IMR-90 (cell line): ENCODE results near the gene NHEJ1. TPM values are rescaled to one million over a fixed set of nuclear protein-coding genes. Genes with fewer than 3 reads are reported as not detected.

ENCODE experiments used
- ATAC-seq: fragments of 200-7000 bp; cut with Tn5 transposase; 2 replicates; pipeline ENCODE4 v1.9.1; 2020; ENCODE audit warnings: low read depth, mild to moderate bottlenecking, moderate library complexity
- BruUV-seq: library from RNA; stranded (reverse); fragments of 400-500 nt; replicated peaks from 2 replicates; lab custom pipeline; 2021; lab: Mats Ljungman, UMichigan
- CTCF ChIA-PET: fragments of 300-600 bp; formaldehyde crosslinking; extraction: SDS; loops from one replicate; lab custom pipeline; 2021; ENCODE audit warnings: antibody characterized with exemption; lab: Yijun Ruan, JAX
- POLR2A ChIA-PET: fragments of 300-600 bp; sonication (Branson Sonifier 250); formaldehyde crosslinking; loops from one replicate; lab custom pipeline; 2022; ENCODE audit warnings: antibody characterized with exemption; ENCODE audit not compliant: unreplicated experiment; lab: Charles Lee
- DNase-seq: peaks from one replicate; pipeline ENCODE4 v3.0.0; 2013
- H2AFZ ChIP-seq: replicated peaks from 2 replicates; pipeline ENCODE3; 2013; ENCODE audit warnings: low read length, mild to moderate bottlenecking; ENCODE audit not compliant: poor library complexity
- H2AK5ac ChIP-seq: 2 replicates; pipeline ENCODE4 v1.6.1; 2013; ENCODE audit warnings: low read depth, low read length, inconsistent platforms
- H2AK9ac ChIP-seq: replicated peaks from 2 replicates; pipeline ENCODE3; 2013; ENCODE audit warnings: mild to moderate bottlenecking, low read depth, low read length, moderate library complexity; ENCODE audit not compliant: poor library complexity
- H2BK120ac ChIP-seq: 2 replicates; pipeline ENCODE4 v1.6.1; 2013; ENCODE audit warnings: low read depth, low read length, inconsistent platforms
- H2BK15ac ChIP-seq: 3 replicates; pipeline ENCODE4 v1.6.1; 2013; ENCODE audit warnings: low read depth, low read length, inconsistent platforms
- H2BK20ac ChIP-seq: 2 replicates; pipeline ENCODE4 v1.6.1; 2013; ENCODE audit warnings: low read depth, mild to moderate bottlenecking, inconsistent platforms, low read length, moderate library complexity
- H2BK5ac ChIP-seq: 2 replicates; pipeline ENCODE4 v1.6.1; 2013; ENCODE audit warnings: mild to moderate bottlenecking, low read depth, low read length, inconsistent platforms; ENCODE audit not compliant: poor library complexity, severe bottlenecking
- H3K14ac ChIP-seq: replicated peaks from 2 replicates; pipeline ENCODE4 v1.6.1; 2013; ENCODE audit warnings: low read depth, low read length, inconsistent platforms
- H3K18ac ChIP-seq: 2 replicates; pipeline ENCODE4 v1.6.1; 2013; ENCODE audit warnings: low read depth, low read length, control low read depth
- H3K23ac ChIP-seq: 2 replicates; pipeline ENCODE4 v1.6.1; 2013; ENCODE audit warnings: low read depth, low read length, inconsistent platforms
- H3K27ac ChIP-seq: 2 replicates; pipeline ENCODE4 v1.5.1; 2013; ENCODE audit warnings: mild to moderate bottlenecking, control low read depth, low read length; ENCODE audit not compliant: insufficient read depth
- H3K27me3 ChIP-seq: 2 replicates; pipeline ENCODE4 v1.6.1; 2013; ENCODE audit warnings: low read length; ENCODE audit not compliant: control insufficient read depth, insufficient read depth
- H3K36me3 ChIP-seq: 2 replicates; pipeline ENCODE4 v1.6.1; 2013; ENCODE audit warnings: low read length, mixed read lengths; ENCODE audit not compliant: control insufficient read depth, insufficient read depth
- H3K4ac ChIP-seq: 2 replicates; pipeline ENCODE4 v1.6.1; 2013; ENCODE audit warnings: low read depth, low read length, inconsistent platforms
- H3K4me1 ChIP-seq: 2 replicates; pipeline ENCODE4 v1.6.1; 2013; ENCODE audit warnings: low read length, mixed read lengths; ENCODE audit not compliant: control insufficient read depth, insufficient read depth
- H3K4me2 ChIP-seq: 2 replicates; pipeline ENCODE4 v1.6.1; 2013; ENCODE audit warnings: low read depth, mild to moderate bottlenecking, control low read depth, low read length, moderate library complexity
- H3K4me3 ChIP-seq: 2 replicates; pipeline ENCODE4 v1.5.1; 2013; ENCODE audit warnings: low read depth, mild to moderate bottlenecking, control low read depth, low read length, moderate library complexity; ENCODE audit not compliant: insufficient read depth
- H3K56ac ChIP-seq: 2 replicates; pipeline ENCODE4 v1.6.1; 2013; ENCODE audit warnings: low read length, inconsistent platforms; ENCODE audit not compliant: insufficient read depth; ENCODE audit errors: extremely low read depth
- H3K79me1 ChIP-seq, 2 experiments: 2 replicates each; pipeline ENCODE4 v1.6.1; 2013; ENCODE audit warnings: low read length in 2 of 2, inconsistent platforms in 1 of 2, low read depth in 1 of 2
- H3K9ac ChIP-seq: 2 replicates; pipeline ENCODE4 v1.6.1; 2013; ENCODE audit warnings: low read depth, low read length, control low read depth
- H3K9me1 ChIP-seq: 2 replicates; pipeline ENCODE4 v1.6.1; 2013; ENCODE audit warnings: low read length, inconsistent platforms; ENCODE audit not compliant: insufficient read depth
- H3K9me3 ChIP-seq: 2 replicates; pipeline ENCODE4 v1.6.1; 2013; ENCODE audit warnings: low read length; ENCODE audit not compliant: control insufficient read depth, insufficient read depth
- H4K20me1 ChIP-seq: 2 replicates; pipeline ENCODE4 v1.6.1; 2013; ENCODE audit warnings: low read length, inconsistent platforms; ENCODE audit not compliant: insufficient read depth
- H4K5ac ChIP-seq: 2 replicates; pipeline ENCODE4 v1.6.1; 2013; ENCODE audit warnings: mild to moderate bottlenecking, low read depth, low read length, control low read depth
- H4K8ac ChIP-seq, 2 experiments: 2 replicates each; pipeline ENCODE4 v1.6.1; 2013; ENCODE audit warnings: low read depth in 2 of 2, low read length in 2 of 2, control low read depth in 1 of 2, inconsistent platforms in 1 of 2
- H4K91ac ChIP-seq: 2 replicates; pipeline ENCODE4 v1.6.1; 2013; ENCODE audit warnings: low read depth, low read length, inconsistent platforms; ENCODE audit not compliant: insufficient read depth
- BHLHE40 ChIP-seq: fragments of 150-350 bp; IDR thresholded peaks from 2 replicates; pipeline ENCODE4 v1.6.1; 2016; ENCODE audit warnings: mild to moderate bottlenecking, low read depth, low read length
- CEBPB ChIP-seq: IDR thresholded peaks from 2 replicates; pipeline ENCODE4 v1.6.1; 2012; ENCODE audit warnings: low read depth, low read length, improper control_type of control experiment
- ELK1 ChIP-seq: fragments of 150-350 bp; IDR thresholded peaks from 2 replicates; pipeline ENCODE4 v1.6.1; 2016; ENCODE audit warnings: low read depth, mild to moderate bottlenecking, low read length, moderate library complexity, borderline replicate concordance
- FOS ChIP-seq: fragments of 150-350 bp; IDR thresholded peaks from 2 replicates; pipeline ENCODE4 v1.6.1; 2016; ENCODE audit warnings: low read depth, low read length
- MAFK ChIP-seq: IDR thresholded peaks from 2 replicates; pipeline ENCODE4 v1.6.1; 2012; ENCODE audit warnings: low read depth, low read length, improper control_type of control experiment
- MAZ ChIP-seq: IDR thresholded peaks from 2 replicates; pipeline ENCODE4 v1.6.1; 2012; ENCODE audit warnings: low read depth, mild to moderate bottlenecking, low read length, improper control_type of control experiment, moderate library complexity, borderline replicate concordance
- POLR2A ChIP-seq: IDR thresholded peaks from 2 replicates; pipeline ENCODE4 v1.6.1; 2012; ENCODE audit warnings: mild to moderate bottlenecking, low read depth, low read length
- RCOR1 ChIP-seq: IDR thresholded peaks from 2 replicates; pipeline ENCODE4 v1.6.1; 2012; ENCODE audit warnings: mild to moderate bottlenecking, low read length, improper control_type of control experiment; ENCODE audit not compliant: insufficient replicate concordance
- WGBS, 2 experiments: methylation state at CpG; one replicate each; pipeline versions ENCODE4 v1.1.5 to v1.1.7; 2013; ENCODE audit warnings: missing lambda C conversion rate in 2 of 2; ENCODE audit not compliant: insufficient read length in 1 of 2; ENCODE audit errors: extremely low coverage in 2 of 2; 5-methylcytosine and 5-hydroxymethylcytosine counted together
- dilution Hi-C: fragments of 300-500 bp; cut with HindIII; formaldehyde crosslinking; loops from one replicate; pipeline ENCODE4 v1.14.3; 2018; ENCODE audit warnings: low sequenced_read_pairs; ENCODE audit not compliant: unreplicated experiment
- in situ Hi-C: fragments of 300-500 bp; cut with MboI; formaldehyde crosslinking; loops from 3 replicates; pipeline ENCODE4 v1.14.3; 2019; ENCODE audit warnings: low sequenced_read_pairs, inconsistent platforms, mixed read lengths
- intact Hi-C: fragments of 100-400 bp; cut with micrococcal nuclease; formaldehyde crosslinking; loops from 2 replicates; pipeline ENCODE4 v1.10.0; 2022
- polyA plus RNA-seq, 3 experiments: library from polyadenylated mRNA; depleted of rRNA; stranded (reverse); fragments of >200 nt; gene quantifications; 2 replicates each; pipeline ENCODE4 v1.2.3, GENCODE V29; 2012; ENCODE audit warnings: low replicate concordance in 1 of 3
- total RNA-seq: library from RNA; depleted of rRNA; stranded (reverse); fragments of >200 nt; gene quantifications from 2 replicates; pipeline ENCODE4 v1.2.3, GENCODE V29; 2012

NHEJ1 gene
- total and polyA plus RNA-seq, 2 of the 4 experiments (the other 2 are of a cell fraction): 12.5 to 23.1 TPM

- intact Hi-C loops: loop anchor here (5.0 kb wide), 1 partner anchor 242 kb away; no protein-coding TSS in a partner anchor
- H3K4ac ChIP-seq: no peak overlapping the region
- DNase-seq (no peak), ATAC-seq (no peak)
- H2BK120ac ChIP-seq: no peak overlapping the region
- 78% methylated on average over 12 of the region's 43 CpGs; no CpG with 5 or more reads in 1 of the 2 experiments for whole genome bisulfite sequencing, 2 experiments
- no peak overlapping the region for H2BK20ac ChIP-seq
- H3K4me1 ChIP-seq: peaks cover 6% of the 10 kb centered on the region; the same call in 1 of the 2 replicates
- no TSS peak for BruUV-seq
- TF ChIP-seq POLR2A: no peak
- no peak for TF ChIP-seq ELK1
- TF ChIP-seq MAFK: no peak
- TF ChIP-seq BHLHE40: no peak
- no peak for TF ChIP-seq MAZ
- no peak for TF ChIP-seq CEBPB
- TF ChIP-seq RCOR1: no peak
- no peak for TF ChIP-seq FOS
- H4K5ac ChIP-seq: no peak overlapping the region
- peaks cover 82% of the 10 kb centered on the region for H3K27me3 ChIP-seq
- no peak overlapping the region for H2BK5ac ChIP-seq
- CTCF ChIA-PET: interaction anchor here (1.0 kb wide), 1 partner anchor 64 kb away, joined by 3 read pairs; no protein-coding TSS in a partner anchor
- H2BK15ac ChIP-seq: no peak overlapping the region
- H3K18ac ChIP-seq: no peak overlapping the region
- H2AK9ac ChIP-seq: no peak overlapping the region
- no peak overlapping the region for H2AK5ac ChIP-seq
- H3K27ac ChIP-seq: no peak overlapping the region
- no peak overlapping the region for H4K8ac ChIP-seq
- no peak overlapping the region for H3K14ac ChIP-seq
- dilution Hi-C loops: no loop called here
- POLR2A ChIA-PET: no interaction called here
- no peaks in the 10 kb centered on the region for H3K79me1 ChIP-seq
- H3K9ac ChIP-seq: no peak overlapping the region
- H3K9me3 ChIP-seq: no peaks in the 10 kb centered on the region
- H3K56ac ChIP-seq: no peak overlapping the region
- no peaks in the 10 kb centered on the region for H3K9me1 ChIP-seq
- no peaks in the 10 kb centered on the region for H3K36me3 ChIP-seq
- H2AFZ ChIP-seq: no peak overlapping the region
- H4K91ac ChIP-seq: no peak overlapping the region
- H4K20me1 ChIP-seq: no peaks in the 10 kb centered on the region
- in situ Hi-C loops: no loop called here
- no peak overlapping the region for H3K4me2 ChIP-seq
- no peak overlapping the region for H3K4me3 ChIP-seq
- H3K23ac ChIP-seq: no peak overlapping the region
Observed at GRCh38 chr2:219054956-219055903, 105.4 kb downstream of the NHEJ1 start.
